ENCODE data around the gene SNX21. TPM values are rescaled to one million over a fixed set of nuclear protein-coding genes. Genes with fewer than 3 reads are reported as not detected.

The SNX21 gene
- total RNA-seq, 1 donor from 2014 or later, result 26.6 TPM

- Histone ChIP-seq H3K4me3 (ENCODE audit: low read length in 3 of 3) (no peak overlapping the region), H3K27ac (ENCODE audit: low read depth, low read length) (no peak overlapping the region), H3K36me3 (ENCODE audit: control insufficient read depth in 3 of 3, insufficient read depth in 3 of 3, low read length in 3 of 3) (peaks cover under 1 to 2% (median under 1%) of the 10 kb centered on the region in 3 donors), H3K4me1 (ENCODE audit: control insufficient read depth in 3 of 3, insufficient read depth in 3 of 3, low read length in 3 of 3) (peaks cover 22 to 31% (median 24%) of the 10 kb centered on the region in 3 donors), H3K27me3 (ENCODE audit: control insufficient read depth in 3 of 3, insufficient read depth in 3 of 3, low read length in 3 of 3) (no peaks in the 10 kb centered on the region), H3K9me3 (ENCODE audit: control insufficient read depth in 3 of 3, low read length in 3 of 3) (no peaks in the 10 kb centered on the region), H3K9ac (ENCODE audit: low read depth in 1 of 3, low read length in 3 of 3) (no peak overlapping the region)
Observed at GRCh38 chr20:45859916-45860315, 26.3 kb downstream of the SNX21 start.

- H3K9me3 ChIP-seq (ENCODE audit: control insufficient read depth in 3 of 3, low read length in 3 of 3), result no peaks in the 10 kb centered on the region
Observed at GRCh38 chr20:45860560-45861220, 27.1 kb downstream of the SNX21 start.

GRCh38 chr20:45861221-45862075, 27.8 kb downstream of the SNX21 start:
- H3K27ac ChIP-seq (ENCODE audit: low read depth, low read length), result no peak overlapping the region
- H3K27me3 ChIP-seq (ENCODE audit: control insufficient read depth in 3 of 3, insufficient read depth in 3 of 3, low read length in 3 of 3), result no peaks in the 10 kb centered on the region
- no peaks in the 10 kb centered on the region for H3K36me3 ChIP-seq (ENCODE audit: control insufficient read depth in 3 of 3, insufficient read depth in 3 of 3, low read length in 3 of 3)
- no peak overlapping the region for H3K4me3 ChIP-seq (ENCODE audit: low read length in 3 of 3)
- peaks cover 9 to 18% (median 10%) of the 10 kb centered on the region in 3 donors for H3K4me1 ChIP-seq (ENCODE audit: control insufficient read depth in 3 of 3, insufficient read depth in 3 of 3, low read length in 3 of 3)
- H3K9ac ChIP-seq (ENCODE audit: low read depth in 1 of 3, low read length in 3 of 3), result no peak overlapping the region
- no peaks in the 10 kb centered on the region for H3K9me3 ChIP-seq (ENCODE audit: control insufficient read depth in 3 of 3, low read length in 3 of 3)

More at GRCh38 chr20:45860560-45861220, 27.1 kb downstream of the SNX21 start:
- Histone ChIP-seq H3K27me3 (ENCODE audit: control insufficient read depth in 3 of 3, insufficient read depth in 3 of 3, low read length in 3 of 3) (no peaks in the 10 kb centered on the region), H3K4me3 (ENCODE audit: low read length in 3 of 3) (no peak overlapping the region), H3K27ac (ENCODE audit: low read depth, low read length) (no peak overlapping the region), H3K4me1 (ENCODE audit: control insufficient read depth in 3 of 3, insufficient read depth in 3 of 3, low read length in 3 of 3) (peaks cover 17 to 26% (median 18%) of the 10 kb centered on the region in 3 donors), H3K9ac (ENCODE audit: low read depth in 1 of 3, low read length in 3 of 3) (no peak overlapping the region), H3K36me3 (ENCODE audit: control insufficient read depth in 3 of 3, insufficient read depth in 3 of 3, low read length in 3 of 3) (no peaks in the 10 kb centered on the region)

- Histone ChIP-seq H3K9ac (ENCODE audit: low read depth in 1 of 3, low read length in 3 of 3) (no peak overlapping the region), H3K36me3 (ENCODE audit: control insufficient read depth in 3 of 3, insufficient read depth in 3 of 3, low read length in 3 of 3) (no peaks in the 10 kb centered on the region), H3K27ac (ENCODE audit: low read depth, low read length) (no peak overlapping the region), H3K4me3 (ENCODE audit: low read length in 3 of 3) (no peak overlapping the region), H3K4me1 (ENCODE audit: control insufficient read depth in 3 of 3, insufficient read depth in 3 of 3, low read length in 3 of 3) (no peaks in the 10 kb centered on the region), H3K9me3 (ENCODE audit: control insufficient read depth in 3 of 3, low read length in 3 of 3) (no peaks in the 10 kb centered on the region), H3K27me3 (ENCODE audit: control insufficient read depth in 3 of 3, insufficient read depth in 3 of 3, low read length in 3 of 3) (no peaks in the 10 kb centered on the region)
Observed at GRCh38 chr20:45863543-45864470, 30.2 kb downstream of the SNX21 start.

GRCh38 chr20:45866454-45866853, 32.9 kb downstream of the SNX21 start:
- Histone ChIP-seq H3K9me3 (ENCODE audit: control insufficient read depth in 3 of 3, low read length in 3 of 3) (no peaks in the 10 kb centered on the region), H3K27ac (ENCODE audit: low read depth, low read length) (no peak overlapping the region), H3K9ac (ENCODE audit: low read depth in 1 of 3, low read length in 3 of 3) (no peak overlapping the region), H3K36me3 (ENCODE audit: control insufficient read depth in 3 of 3, insufficient read depth in 3 of 3, low read length in 3 of 3) (no peaks in the 10 kb centered on the region), H3K4me1 (ENCODE audit: control insufficient read depth in 3 of 3, insufficient read depth in 3 of 3, low read length in 3 of 3) (no peaks in the 10 kb centered on the region), H3K4me3 (ENCODE audit: low read length in 3 of 3) (no peak overlapping the region), H3K27me3 (ENCODE audit: control insufficient read depth in 3 of 3, insufficient read depth in 3 of 3, low read length in 3 of 3) (no peaks in the 10 kb centered on the region)

- H3K9me3 ChIP-seq (ENCODE audit: control insufficient read depth in 3 of 3, low read length in 3 of 3), result no peaks in the 10 kb centered on the region
- no peak overlapping the region for H3K9ac ChIP-seq (ENCODE audit: low read depth in 1 of 3, low read length in 3 of 3)
- no peak overlapping the region for H3K4me3 ChIP-seq (ENCODE audit: low read length in 3 of 3)
- no peaks in the 10 kb centered on the region for H3K4me1 ChIP-seq (ENCODE audit: control insufficient read depth in 3 of 3, insufficient read depth in 3 of 3, low read length in 3 of 3)
- no peak overlapping the region for H3K27ac ChIP-seq (ENCODE audit: low read depth, low read length)
- no peaks in the 10 kb centered on the region for H3K36me3 ChIP-seq (ENCODE audit: control insufficient read depth in 3 of 3, insufficient read depth in 3 of 3, low read length in 3 of 3)
- H3K27me3 ChIP-seq (ENCODE audit: control insufficient read depth in 3 of 3, insufficient read depth in 3 of 3, low read length in 3 of 3), result no peaks in the 10 kb centered on the region
Observed at GRCh38 chr20:45867136-45867818, 33.7 kb downstream of the SNX21 start.

GRCh38 chr20:45867819-45868176, 34.2 kb downstream of the SNX21 start:
- no peak overlapping the region for H3K9ac ChIP-seq (ENCODE audit: low read depth in 1 of 3, low read length in 3 of 3)
- H3K27ac ChIP-seq (ENCODE audit: low read depth, low read length), result no peak overlapping the region
- H3K36me3 ChIP-seq (ENCODE audit: control insufficient read depth in 3 of 3, insufficient read depth in 3 of 3, low read length in 3 of 3), result peaks cover 0 to 4% (median 3%) of the 10 kb centered on the region in 3 donors
- no peak overlapping the region for H3K4me3 ChIP-seq (ENCODE audit: low read length in 3 of 3)
- no peaks in the 10 kb centered on the region for H3K27me3 ChIP-seq (ENCODE audit: control insufficient read depth in 3 of 3, insufficient read depth in 3 of 3, low read length in 3 of 3)
- H3K9me3 ChIP-seq (ENCODE audit: control insufficient read depth in 3 of 3, low read length in 3 of 3), result no peaks in the 10 kb centered on the region
- no peaks in the 10 kb centered on the region for H3K4me1 ChIP-seq (ENCODE audit: control insufficient read depth in 3 of 3, insufficient read depth in 3 of 3, low read length in 3 of 3)

- no peaks in the 10 kb centered on the region for H3K4me1 ChIP-seq (ENCODE audit: control insufficient read depth in 3 of 3, insufficient read depth in 3 of 3, low read length in 3 of 3)
- H3K36me3 ChIP-seq (ENCODE audit: control insufficient read depth in 3 of 3, insufficient read depth in 3 of 3, low read length in 3 of 3), result peaks cover 11 to 15% (median 12%) of the 10 kb centered on the region in 3 donors
- no peaks in the 10 kb centered on the region for H3K27me3 ChIP-seq (ENCODE audit: control insufficient read depth in 3 of 3, insufficient read depth in 3 of 3, low read length in 3 of 3)
- no peak overlapping the region for H3K9ac ChIP-seq (ENCODE audit: low read depth in 1 of 3, low read length in 3 of 3)
- H3K9me3 ChIP-seq (ENCODE audit: control insufficient read depth in 3 of 3, low read length in 3 of 3), result no peaks in the 10 kb centered on the region
- no peak overlapping the region for H3K27ac ChIP-seq (ENCODE audit: low read depth, low read length)
- H3K4me3 ChIP-seq (ENCODE audit: low read length in 3 of 3), result no peak overlapping the region
Observed at GRCh38 chr20:45872626-45873025, 39.0 kb downstream of the SNX21 start.

- Histone ChIP-seq H3K27ac (ENCODE audit: low read depth, low read length) (no peak overlapping the region), H3K9me3 (ENCODE audit: control insufficient read depth in 3 of 3, low read length in 3 of 3) (no peaks in the 10 kb centered on the region), H3K27me3 (ENCODE audit: control insufficient read depth in 3 of 3, insufficient read depth in 3 of 3, low read length in 3 of 3) (no peaks in the 10 kb centered on the region), H3K4me3 (ENCODE audit: low read length in 3 of 3) (no peak overlapping the region), H3K36me3 (ENCODE audit: control insufficient read depth in 3 of 3, insufficient read depth in 3 of 3, low read length in 3 of 3) (peaks cover 20 to 24% (median 20%) of the 10 kb centered on the region in 3 donors), H3K4me1 (ENCODE audit: control insufficient read depth in 3 of 3, insufficient read depth in 3 of 3, low read length in 3 of 3) (no peaks in the 10 kb centered on the region), H3K9ac (ENCODE audit: low read depth in 1 of 3, low read length in 3 of 3) (no peak overlapping the region)
Observed at GRCh38 chr20:45873409-45874103, 40.0 kb downstream of the SNX21 start.

Measured in skeletal muscle tissue (tissue), 4 donors.